OCI-LY7 (cell line): ENCODE data around the gene PLSCR2.

Source experiments
- CTCF ChIP-seq: fragments of 200-600 bp; sonication (generic); conservative IDR thresholded peaks from 2 replicates; pipeline ENCODE4 v1.5.1; 2014; ENCODE audit warnings: mild to moderate bottlenecking, antibody characterized with exemption, low read length, moderate library complexity, mixed read lengths
- EZH2phosphoT487 ChIP-seq: fragments of 200-600 bp; sonication (generic); IDR thresholded peaks from 2 replicates; pipeline ENCODE4 v1.6.1; 2018; ENCODE audit warnings: low read depth, borderline replicate concordance, mild to moderate bottlenecking, mixed run types, antibody characterized with exemption, low read length, moderate library complexity, mixed read lengths

GRCh38 chr3:146491303-146491702 lies 21.9 kb upstream of the PLSCR2 start:
- TF ChIP-seq EZH2phosphoT487 (no peak), CTCF (no peak)
